Retina (tissue), 1 donor: ENCODE results near the gene TRNAU1AP.
A peak's percentile ranks its signal among the peaks of the same experiment; 100 is the strongest.
"Not testable (repeated sequence)": the region's sequence is repeated elsewhere in the genome, so short reads cannot be mapped to it uniquely, and the experiment has no call there.

Experiments used
- DNase-seq: peaks from one replicate; pipeline ENCODE4 v3.0.0-alpha.2; 2016

The TRNAU1AP gene

GRCh38 chr1:28552758-28553663 is at the start of gene TRNAU1AP:
TSS of gene TRNAU1AP (plus strand) at chr1:28553085. CDS start at chr1:28553111, 26 bp downstream.
- DNase-seq = peak; percentile 97

- DNase-seq = no peak
Measured at GRCh38 chr1:28503117-28503516, 49.8 kb upstream of the TRNAU1AP start.

- peak; percentile 94 for DNase-seq
Measured at GRCh38 chr1:28505406-28506187, 47.3 kb upstream of the TRNAU1AP start, which contains the start of gene RCC1. TSS of gene RCC1 (plus strand) at chr1:28506043. CDS start at chr1:28529867, 23,824 bp downstream.

- DNase-seq = no peak
Measured at GRCh38 chr1:28506907-28507246, 46.0 kb upstream of the TRNAU1AP start.

GRCh38 chr1:28507247-28507645 is 45.6 kb upstream of the TRNAU1AP start:
- no peak for DNase-seq

GRCh38 chr1:28507646-28508434 is 45.0 kb upstream of the TRNAU1AP start:
- no peak for DNase-seq

GRCh38 chr1:28508435-28508754 is 44.5 kb upstream of the TRNAU1AP start:
- no peak for DNase-seq

- DNase-seq = no peak
Measured at GRCh38 chr1:28509705-28510272, 43.1 kb upstream of the TRNAU1AP start.

GRCh38 chr1:28510273-28510969 is 42.5 kb upstream of the TRNAU1AP start:
- DNase-seq = no peak

- DNase-seq = no peak
Measured at GRCh38 chr1:28510970-28511440, 41.9 kb upstream of the TRNAU1AP start.

- DNase-seq = no peak
Measured at GRCh38 chr1:28512058-28512611, 40.8 kb upstream of the TRNAU1AP start.

- not testable (repeated sequence) for DNase-seq
Measured at GRCh38 chr1:28514445-28514933, 38.4 kb upstream of the TRNAU1AP start.

GRCh38 chr1:28516518-28516956 is 36.3 kb upstream of the TRNAU1AP start:
- no peak for DNase-seq

GRCh38 chr1:28517649-28517999 is 35.3 kb upstream of the TRNAU1AP start:
- no peak for DNase-seq

GRCh38 chr1:28518000-28518744 is 34.7 kb upstream of the TRNAU1AP start:
- DNase-seq = peak; percentile 97

GRCh38 chr1:28518745-28519341 is 34.0 kb upstream of the TRNAU1AP start:
- DNase-seq = no peak

- DNase-seq = no peak
Measured at GRCh38 chr1:28519946-28520725, 32.7 kb upstream of the TRNAU1AP start.

GRCh38 chr1:28520796-28521195 is 32.1 kb upstream of the TRNAU1AP start:
- not testable (repeated sequence) for DNase-seq

GRCh38 chr1:28521502-28522164 is 31.3 kb upstream of the TRNAU1AP start:
- no peak for DNase-seq
